ENCODE data around the gene ADARB1. TPM values are rescaled to one million over a fixed set of nuclear protein-coding genes. Genes with fewer than 3 reads are reported as not detected.

ADARB1 gene
- total and polyA plus RNA-seq, 2 of the 4 experiments (the other 2 are of a cell fraction): 39.8 to 47.3 TPM

- POLR2A ChIA-PET (ENCODE audit: unreplicated experiment): no interaction called here
- H2BK120ac ChIP-seq (ENCODE audit: low read depth, low read length): no peak overlapping the region
- H2AK9ac ChIP-seq (replicated peaks; ENCODE audit: low read depth, low read length, poor library complexity): no peak overlapping the region
- H3K4ac ChIP-seq (ENCODE audit: low read depth, low read length): no peak overlapping the region
- in situ Hi-C loops (cut with MboI; ENCODE audit: low sequenced_read_pairs): loop anchor here (25.0 kb wide), 1 partner anchor 302 kb away; the partner anchor contains the start of genes SUMO3 and UBE2G2
- DNase-seq (no peak), ATAC-seq (ENCODE audit: low read depth) (no peak)
- H3K14ac ChIP-seq (replicated peaks; ENCODE audit: low read depth, low read length): no peak overlapping the region
- H3K56ac ChIP-seq (ENCODE audit: extremely low read depth, insufficient read depth, low read length): no peak overlapping the region
- no peak overlapping the region for H3K23ac ChIP-seq (ENCODE audit: low read depth, low read length)
- dilution Hi-C loops (cut with HindIII; ENCODE audit: low sequenced_read_pairs, unreplicated experiment): no loop called here
- H4K5ac ChIP-seq (ENCODE audit: low read depth, low read length): no peak overlapping the region
- CTCF ChIA-PET: interaction anchor here (1.9 kb wide), 1 partner anchor 12 kb away, joined by 6 read pairs; no protein-coding TSS in a partner anchor
- H3K79me1 ChIP-seq (ENCODE audit: low read depth in 1 of 2, low read length in 2 of 2): peaks cover 25 to 92% of the 10 kb centered on the region in 2 experiments
- no peak overlapping the region for H3K4me2 ChIP-seq (ENCODE audit: low read depth, low read length)
- H3K4me3 ChIP-seq (ENCODE audit: insufficient read depth, low read depth, low read length): no peak overlapping the region
- BruUV-seq (replicated peaks): no TSS peak
- no CpG with 5 or more reads among the region's 5 CpGs for WGBS, 2 experiments (ENCODE audit: extremely low coverage in 2 of 2, insufficient read length in 1 of 2)
- no peak overlapping the region for H2BK20ac ChIP-seq (ENCODE audit: low read depth, low read length)
- H2AFZ ChIP-seq (replicated peaks; ENCODE audit: low read length, poor library complexity): no peak overlapping the region
- H2BK15ac ChIP-seq (ENCODE audit: low read depth, low read length): no peak overlapping the region
- peaks cover 30% of the 10 kb centered on the region for H3K36me3 ChIP-seq (ENCODE audit: control insufficient read depth, insufficient read depth, low read length)
- no peak overlapping the region for H2BK5ac ChIP-seq (ENCODE audit: low read depth, low read length, poor library complexity, severe bottlenecking)
- H3K9ac ChIP-seq (ENCODE audit: low read depth, low read length): no peak overlapping the region
- intact Hi-C loops (cut with micrococcal nuclease): no loop called here
- no peak overlapping the region for H4K8ac ChIP-seq (ENCODE audit: low read depth in 2 of 2, low read length in 2 of 2)
- no peak overlapping the region; the same call in 1 of the 2 replicates for H3K27ac ChIP-seq (ENCODE audit: insufficient read depth, low read length)
- peaks cover 15% of the 10 kb centered on the region for H3K4me1 ChIP-seq (ENCODE audit: control insufficient read depth, insufficient read depth, low read length)
- H3K9me1 ChIP-seq (ENCODE audit: insufficient read depth, low read length): peaks cover 37% of the 10 kb centered on the region
- H3K27me3 ChIP-seq (ENCODE audit: control insufficient read depth, insufficient read depth, low read length): no peaks in the 10 kb centered on the region
- H4K91ac ChIP-seq (ENCODE audit: insufficient read depth, low read depth, low read length): no peak overlapping the region
- H4K20me1 ChIP-seq (ENCODE audit: insufficient read depth, low read length): peaks cover 95% of the 10 kb centered on the region
- no peak overlapping the region for H3K18ac ChIP-seq (ENCODE audit: low read depth, low read length)
- no peaks in the 10 kb centered on the region for H3K9me3 ChIP-seq (ENCODE audit: control insufficient read depth, insufficient read depth, low read length)
- TF ChIP-seq POLR2A (IDR thresholded peaks at IDR 0.05; ENCODE audit: low read depth, low read length) (no peak), CEBPB (IDR thresholded peaks at IDR 0.05; ENCODE audit: low read depth, low read length) (no peak), BHLHE40 (IDR thresholded peaks at IDR 0.05; ENCODE audit: low read depth, low read length) (no peak), CHD1 (IDR thresholded peaks at IDR 0.05; ENCODE audit: low read depth, low read length) (no peak), ELK1 (IDR thresholded peaks at IDR 0.05; ENCODE audit: borderline replicate concordance, low read depth, low read length) (no peak), CTCF (conservative IDR thresholded peaks at IDR 0.05; ENCODE audit: low read depth, low read length) (no peak), MAZ (IDR thresholded peaks at IDR 0.05; ENCODE audit: borderline replicate concordance, low read depth, low read length) (no peak)
- H2AK5ac ChIP-seq (ENCODE audit: low read depth, low read length): no peak overlapping the region
Measured at GRCh38 chr21:45114475-45114874, 40.1 kb downstream of the ADARB1 start.

Data from IMR-90 (cell line).